GM12878 (cell line): ENCODE measurements around the gene AKT1S1. TPM values are rescaled to one million over a fixed set of nuclear protein-coding genes. Genes with fewer than 3 reads are reported as not detected.

ENCODE experiments used
- BCL11A ChIP-seq: IDR thresholded peaks from 2 replicates; pipeline ENCODE4 v1.6.1; 2011; ENCODE audit warnings: low read depth, low read length
- BCL3 ChIP-seq: IDR thresholded peaks from 2 replicates; pipeline ENCODE4 v1.6.1; 2011; ENCODE audit warnings: borderline replicate concordance, low read depth, mild to moderate bottlenecking, moderate library complexity, low read length; ENCODE audit not compliant: insufficient read depth, poor library complexity, severe bottlenecking
- BCLAF1 ChIP-seq: fragments of 450-650 bp; IDR thresholded peaks from 2 replicates; pipeline ENCODE4 v1.6.1; 2017; ENCODE audit warnings: antibody characterized with exemption, mild to moderate bottlenecking, moderate library complexity
- CBX5 ChIP-seq: sonication (generic); IDR thresholded peaks from 2 replicates; pipeline ENCODE4 v1.6.1; 2016; ENCODE audit warnings: low read depth, moderate library complexity, mild to moderate bottlenecking, inconsistent platforms
- CHD4 ChIP-seq: fragments of 200-600 bp; sonication (generic); IDR thresholded peaks from 2 replicates; pipeline ENCODE4 v1.6.1; 2016; ENCODE audit warnings: mild to moderate bottlenecking
- GATAD2B ChIP-seq: fragments of 450-650 bp; conservative IDR thresholded peaks from 2 replicates; pipeline ENCODE4 v1.6.1; 2017; ENCODE audit warnings: low read depth, mild to moderate bottlenecking, moderate library complexity
- HDAC6 ChIP-seq: fragments of 200-600 bp; sonication (generic); IDR thresholded peaks from one replicate; pipeline ENCODE4 v1.8.0; 2017; ENCODE audit warnings: antibody characterized with exemption; ENCODE audit not compliant: unreplicated experiment
- JUNB ChIP-seq: IDR thresholded peaks from 2 replicates; pipeline ENCODE4 v1.6.1; 2016; ENCODE audit warnings: antibody characterized with exemption, mild to moderate bottlenecking
- MEF2B ChIP-seq: fragments of 450-650 bp; IDR thresholded peaks from 2 replicates; pipeline ENCODE4 v1.6.1; 2018; ENCODE audit warnings: mild to moderate bottlenecking, moderate library complexity; ENCODE audit not compliant: partially characterized antibody, poor library complexity, severe bottlenecking
- MYB ChIP-seq: fragments of 150-350 bp; IDR thresholded peaks from 2 replicates; pipeline ENCODE4 v1.6.1; 2014; ENCODE audit warnings: mild to moderate bottlenecking, low read depth, low read length, borderline replicate concordance
- NFXL1 ChIP-seq: fragments of 450-650 bp; IDR thresholded peaks from 2 replicates; pipeline ENCODE4 v1.6.1; 2017; ENCODE audit warnings: antibody characterized with exemption, mild to moderate bottlenecking, borderline replicate concordance
- NFYB ChIP-seq: IDR thresholded peaks from 2 replicates; pipeline ENCODE4 v1.6.1; 2011; ENCODE audit warnings: low read depth, mild to moderate bottlenecking, low read length, improper control_type of control experiment, moderate library complexity; ENCODE audit not compliant: insufficient read depth
- NR2F1 ChIP-seq: fragments of 450-650 bp; conservative IDR thresholded peaks from 2 replicates; pipeline ENCODE4 v1.6.1; 2017; ENCODE audit warnings: mild to moderate bottlenecking
- POLR2AphosphoS2 ChIP-seq: IDR thresholded peaks from 2 replicates; pipeline ENCODE4 v1.6.1; 2011; ENCODE audit warnings: low read depth, mild to moderate bottlenecking, low read length, improper control_type of control experiment, moderate library complexity
- SP1 ChIP-seq: IDR thresholded peaks from one replicate; pipeline ENCODE4 v1.6.1; 2011; ENCODE audit warnings: low read depth, low read length
- ZBED1 ChIP-seq: IDR thresholded peaks from 2 replicates; pipeline ENCODE4 v1.6.1; 2016; ENCODE audit warnings: borderline replicate concordance
- ZNF207 ChIP-seq: fragments of 450-650 bp; IDR thresholded peaks from 2 replicates; pipeline ENCODE4 v1.6.1; 2014; ENCODE audit warnings: antibody characterized with exemption, mild to moderate bottlenecking, borderline replicate concordance
- ZNF274 ChIP-seq: IDR thresholded peaks from one replicate; pipeline ENCODE4 v1.8.0; 2011; ENCODE audit not compliant: insufficient read length, insufficient read depth
- polyA plus RNA-seq, 11 experiments: library from polyadenylated mRNA; depleted of rRNA in 4 of 11; unstranded in 6 of 11; stranded (reverse) in 5 of 11; fragments of >200 nt; fragmentation: Nextera tagmentation in 4 of 11; fragmentation: Illumina TruSeq in 1 of 11; extraction: Ambion mirVana in 4 of 11; extraction: Trizol in 1 of 11; gene quantifications; 1 replicate in 1 of 11; 2 replicates in 10 of 11; pipeline versions ENCODE4 v1.2.1 to v1.2.3, GENCODE V29; 2011 to 2016; ENCODE audit warnings: inconsistent platforms in 2 of 11, missing spikeins in 2 of 11, low read depth in 1 of 11
- total RNA-seq, 4 experiments: library from RNA; depleted of rRNA in 3 of 4; stranded (reverse); fragments of >200 nt in 3 of 4; fragmentation: Illumina TruSeq in 1 of 4; extraction: Trizol in 1 of 4; gene quantifications; 2 replicates each; pipeline versions ENCODE4 v1.2.1 to v1.2.3, GENCODE V29; 2013 to 2021
- TF ChIP-seq, protein P1 (sequence below): fragments of 450-650 bp; IDR thresholded peaks from 2 replicates; pipeline ENCODE4 v1.6.1; 2017; ENCODE audit warnings: borderline replicate concordance
- TF ChIP-seq, protein P2 (sequence below): fragments of 450-650 bp; IDR thresholded peaks from 2 replicates; pipeline ENCODE4 v1.6.1; 2017; ENCODE audit warnings: mild to moderate bottlenecking, moderate library complexity

The AKT1S1 gene
- total and polyA plus RNA-seq, 10 of the 15 experiments (the other 5 are each of a cell fraction or from before 2014, with no cell fraction given): 0.43 to 23.0 (median 12.3) TPM

GRCh38 chr19:49887665-49888509 is 10.7 kb upstream of the AKT1S1 start (continued):
- TF ChIP-seq BCL3 (no peak), ZNF274 (no peak), CHD4 (no peak), SP1 (no peak), MYB (no peak), NFXL1 (no peak), GATAD2B (peak; percentile 69), ZNF207 (no peak), CBX5 (no peak), BCLAF1 (no peak), NFYB (no peak), HDAC6 (no peak), BCL11A (no peak), JUNB (no peak), NR2F1 (peak; percentile 35; the same call in 1 of the 2 replicates), MEF2B (peak; percentile 69), POLR2AphosphoS2 (peak; percentile 78; the same call in 1 of the 2 replicates), ZBED1 (no peak)
- TF ChIP-seq, protein P1, sequence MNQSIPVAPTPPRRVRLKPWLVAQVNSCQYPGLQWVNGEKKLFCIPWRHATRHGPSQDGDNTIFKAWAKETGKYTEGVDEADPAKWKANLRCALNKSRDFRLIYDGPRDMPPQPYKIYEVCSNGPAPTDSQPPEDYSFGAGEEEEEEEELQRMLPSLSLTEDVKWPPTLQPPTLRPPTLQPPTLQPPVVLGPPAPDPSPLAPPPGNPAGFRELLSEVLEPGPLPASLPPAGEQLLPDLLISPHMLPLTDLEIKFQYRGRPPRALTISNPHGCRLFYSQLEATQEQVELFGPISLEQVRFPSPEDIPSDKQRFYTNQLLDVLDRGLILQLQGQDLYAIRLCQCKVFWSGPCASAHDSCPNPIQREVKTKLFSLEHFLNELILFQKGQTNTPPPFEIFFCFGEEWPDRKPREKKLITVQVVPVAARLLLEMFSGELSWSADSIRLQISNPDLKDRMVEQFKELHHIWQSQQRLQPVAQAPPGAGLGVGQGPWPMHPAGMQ: no peak
- TF ChIP-seq, protein P2, sequence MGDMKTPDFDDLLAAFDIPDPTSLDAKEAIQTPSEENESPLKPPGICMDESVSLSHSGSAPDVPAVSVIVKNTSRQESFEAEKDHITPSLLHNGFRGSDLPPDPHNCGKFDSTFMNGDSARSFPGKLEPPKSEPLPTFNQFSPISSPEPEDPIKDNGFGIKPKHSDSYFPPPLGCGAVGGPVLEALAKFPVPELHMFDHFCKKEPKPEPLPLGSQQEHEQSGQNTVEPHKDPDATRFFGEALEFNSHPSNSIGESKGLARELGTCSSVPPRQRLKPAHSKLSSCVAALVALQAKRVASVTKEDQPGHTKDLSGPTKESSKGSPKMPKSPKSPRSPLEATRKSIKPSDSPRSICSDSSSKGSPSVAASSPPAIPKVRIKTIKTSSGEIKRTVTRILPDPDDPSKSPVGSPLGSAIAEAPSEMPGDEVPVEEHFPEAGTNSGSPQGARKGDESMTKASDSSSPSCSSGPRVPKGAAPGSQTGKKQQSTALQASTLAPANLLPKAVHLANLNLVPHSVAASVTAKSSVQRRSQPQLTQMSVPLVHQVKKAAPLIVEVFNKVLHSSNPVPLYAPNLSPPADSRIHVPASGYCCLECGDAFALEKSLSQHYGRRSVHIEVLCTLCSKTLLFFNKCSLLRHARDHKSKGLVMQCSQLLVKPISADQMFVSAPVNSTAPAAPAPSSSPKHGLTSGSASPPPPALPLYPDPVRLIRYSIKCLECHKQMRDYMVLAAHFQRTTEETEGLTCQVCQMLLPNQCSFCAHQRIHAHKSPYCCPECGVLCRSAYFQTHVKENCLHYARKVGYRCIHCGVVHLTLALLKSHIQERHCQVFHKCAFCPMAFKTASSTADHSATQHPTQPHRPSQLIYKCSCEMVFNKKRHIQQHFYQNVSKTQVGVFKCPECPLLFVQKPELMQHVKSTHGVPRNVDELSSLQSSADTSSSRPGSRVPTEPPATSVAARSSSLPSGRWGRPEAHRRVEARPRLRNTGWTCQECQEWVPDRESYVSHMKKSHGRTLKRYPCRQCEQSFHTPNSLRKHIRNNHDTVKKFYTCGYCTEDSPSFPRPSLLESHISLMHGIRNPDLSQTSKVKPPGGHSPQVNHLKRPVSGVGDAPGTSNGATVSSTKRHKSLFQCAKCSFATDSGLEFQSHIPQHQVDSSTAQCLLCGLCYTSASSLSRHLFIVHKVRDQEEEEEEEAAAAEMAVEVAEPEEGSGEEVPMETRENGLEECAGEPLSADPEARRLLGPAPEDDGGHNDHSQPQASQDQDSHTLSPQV: no peak
